Dermis microvascular lymphatic vessel endothelial cell (primary cell): ENCODE measurements around the gene ERMP1. TPM values are rescaled to one million over a fixed set of nuclear protein-coding genes. Genes with fewer than 3 reads are reported as not detected.
"Not testable (repeated sequence)": the region's sequence is repeated elsewhere in the genome, so short reads cannot be mapped to it uniquely, and the experiment has no call there.

ENCODE experiments used
- DNase-seq, 2 donors: peaks; one replicate each; pipeline versions ENCODE4 v3.0.0 to v3.0.0-alpha.2; 2010; ENCODE audit warnings: low read depth in 2 of 2
- total RNA-seq: library from RNA; depleted of rRNA; stranded (reverse); fragments of >200 nt; gene quantifications from 2 replicates; pipeline ENCODE4 v1.2.1, GENCODE V29; 2014

ERMP1 gene, protein sequence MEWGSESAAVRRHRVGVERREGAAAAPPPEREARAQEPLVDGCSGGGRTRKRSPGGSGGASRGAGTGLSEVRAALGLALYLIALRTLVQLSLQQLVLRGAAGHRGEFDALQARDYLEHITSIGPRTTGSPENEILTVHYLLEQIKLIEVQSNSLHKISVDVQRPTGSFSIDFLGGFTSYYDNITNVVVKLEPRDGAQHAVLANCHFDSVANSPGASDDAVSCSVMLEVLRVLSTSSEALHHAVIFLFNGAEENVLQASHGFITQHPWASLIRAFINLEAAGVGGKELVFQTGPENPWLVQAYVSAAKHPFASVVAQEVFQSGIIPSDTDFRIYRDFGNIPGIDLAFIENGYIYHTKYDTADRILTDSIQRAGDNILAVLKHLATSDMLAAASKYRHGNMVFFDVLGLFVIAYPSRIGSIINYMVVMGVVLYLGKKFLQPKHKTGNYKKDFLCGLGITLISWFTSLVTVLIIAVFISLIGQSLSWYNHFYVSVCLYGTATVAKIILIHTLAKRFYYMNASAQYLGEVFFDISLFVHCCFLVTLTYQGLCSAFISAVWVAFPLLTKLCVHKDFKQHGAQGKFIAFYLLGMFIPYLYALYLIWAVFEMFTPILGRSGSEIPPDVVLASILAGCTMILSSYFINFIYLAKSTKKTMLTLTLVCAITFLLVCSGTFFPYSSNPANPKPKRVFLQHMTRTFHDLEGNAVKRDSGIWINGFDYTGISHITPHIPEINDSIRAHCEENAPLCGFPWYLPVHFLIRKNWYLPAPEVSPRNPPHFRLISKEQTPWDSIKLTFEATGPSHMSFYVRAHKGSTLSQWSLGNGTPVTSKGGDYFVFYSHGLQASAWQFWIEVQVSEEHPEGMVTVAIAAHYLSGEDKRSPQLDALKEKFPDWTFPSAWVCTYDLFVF
- 16.6 and 18.0 TPM in 2 replicates for total RNA-seq

DNA sequence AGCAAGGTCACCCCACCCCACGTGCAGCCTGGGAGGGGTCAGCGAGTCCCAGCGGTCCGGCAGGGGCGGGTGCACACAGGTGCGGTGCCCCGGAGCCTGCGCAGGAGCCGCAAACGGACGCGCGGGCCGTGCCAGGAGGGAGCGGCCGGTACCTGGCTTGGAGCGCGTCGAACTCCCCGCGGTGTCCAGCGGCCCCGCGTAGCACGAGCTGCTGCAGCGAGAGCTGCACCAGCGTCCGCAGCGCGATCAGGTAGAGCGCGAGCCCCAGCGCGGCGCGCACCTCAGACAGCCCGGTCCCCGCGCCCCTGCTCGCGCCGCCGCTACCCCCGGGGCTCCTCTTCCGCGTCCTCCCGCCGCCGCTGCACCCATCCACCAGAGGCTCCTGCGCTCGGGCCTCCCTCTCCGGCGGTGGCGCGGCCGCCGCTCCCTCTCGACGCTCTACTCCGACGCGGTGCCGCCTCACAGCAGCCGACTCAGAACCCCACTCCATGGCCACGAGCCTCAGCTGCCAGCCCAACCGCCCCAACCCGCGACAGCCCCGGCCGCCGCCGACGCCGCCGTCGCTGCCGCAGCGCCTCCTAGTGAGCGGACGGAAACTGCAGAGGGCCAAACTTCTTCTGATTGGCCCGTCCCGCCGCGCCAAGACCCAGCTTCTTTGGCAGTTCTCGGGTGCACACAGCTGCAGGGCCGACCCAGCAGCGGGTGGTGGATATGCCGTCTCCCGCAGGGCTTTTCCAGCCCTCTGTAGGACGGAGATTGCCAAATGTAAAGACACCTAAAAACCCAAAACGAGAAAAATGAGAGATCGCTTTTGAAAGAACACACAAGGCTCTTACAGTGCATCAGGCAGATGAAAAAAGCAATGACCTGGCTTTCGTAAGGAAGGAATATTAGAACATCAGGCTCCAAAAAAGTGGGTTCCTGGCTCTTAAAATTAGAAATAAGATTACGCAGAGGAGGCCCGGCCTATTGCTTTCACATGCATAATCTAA lies at the start of gene ERMP1:
Gene ERMP1, minus strand, starts transcription at position 580 of the 992 bp plus-strand sequence. Its CDS starts 90 bp downstream, at position 490.
- DNase-seq, result peak; percentile 57 to 86

DNA sequence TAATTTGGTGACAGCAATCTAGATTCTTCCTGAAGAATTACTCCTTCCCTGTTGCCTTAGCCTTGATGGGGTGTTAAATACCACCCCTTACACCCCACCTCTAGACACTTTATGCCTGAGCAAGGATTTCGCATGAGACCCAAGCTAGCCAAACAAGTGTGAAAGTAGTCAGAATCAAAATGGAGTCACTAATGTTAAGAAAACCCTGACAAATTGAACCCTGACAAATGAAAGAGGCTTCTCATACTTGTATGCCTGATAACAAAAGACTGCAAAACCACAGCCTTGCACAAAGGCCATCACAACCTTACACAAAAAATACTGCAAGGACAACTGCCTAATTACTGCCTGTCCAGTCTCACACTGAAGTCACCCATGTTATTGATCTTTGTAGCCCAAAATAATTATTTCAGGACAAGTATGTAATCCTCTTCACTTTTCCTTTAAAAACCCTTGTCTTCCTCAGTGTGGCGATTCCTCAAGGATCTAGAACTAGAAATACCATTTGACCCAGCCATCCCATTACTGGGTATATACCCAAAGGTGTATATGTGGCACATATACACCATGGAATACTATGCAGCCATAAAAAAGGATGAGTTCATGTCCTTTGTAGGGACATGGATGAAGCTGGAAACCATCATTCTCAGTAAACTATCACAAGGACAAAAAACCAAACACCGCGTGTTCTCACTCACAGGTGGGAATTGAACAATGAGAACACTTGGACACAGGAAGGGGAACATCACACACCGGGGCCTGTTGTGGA lies 49.5 kb upstream of the ERMP1 start:
- DNase-seq, result not testable (repeated sequence)

DNA sequence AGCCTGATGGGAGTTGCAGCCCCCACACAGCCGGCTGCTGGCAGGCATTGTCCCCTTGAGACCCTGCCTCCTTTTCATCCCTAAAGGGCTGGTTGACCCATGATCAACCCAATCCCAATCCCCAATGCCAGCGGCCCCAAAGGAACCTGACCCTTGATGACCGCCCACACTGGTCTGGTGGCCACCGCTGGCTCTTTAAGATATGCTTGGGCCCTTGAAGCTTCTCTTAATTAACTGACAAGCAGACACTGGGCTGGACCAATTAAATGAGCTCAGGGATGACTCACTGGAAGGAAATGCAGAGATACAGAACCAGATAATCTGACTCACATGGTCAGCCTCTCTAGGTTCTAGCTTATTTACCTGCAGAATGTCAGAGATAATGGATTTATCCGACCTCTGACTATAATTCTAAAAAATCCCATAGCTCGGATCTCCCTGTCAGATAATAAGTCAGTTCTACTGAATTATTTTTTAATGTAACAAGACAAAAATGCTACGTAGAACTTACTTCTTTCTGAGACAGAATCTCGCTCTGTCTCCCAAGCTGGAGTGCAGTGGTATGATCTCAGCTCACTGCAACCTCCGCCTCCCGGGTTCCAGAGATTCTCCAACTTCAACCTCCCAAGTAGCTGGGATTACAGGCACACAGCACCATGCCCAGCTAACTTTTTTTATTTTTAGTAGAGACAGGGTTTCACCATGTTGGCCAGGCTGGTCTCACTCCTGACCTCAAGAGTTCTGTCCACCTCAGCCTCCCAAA lies 46.7 kb upstream of the ERMP1 start:
- DNase-seq, result peak in 1 of 2 donors; percentile 56

DNA sequence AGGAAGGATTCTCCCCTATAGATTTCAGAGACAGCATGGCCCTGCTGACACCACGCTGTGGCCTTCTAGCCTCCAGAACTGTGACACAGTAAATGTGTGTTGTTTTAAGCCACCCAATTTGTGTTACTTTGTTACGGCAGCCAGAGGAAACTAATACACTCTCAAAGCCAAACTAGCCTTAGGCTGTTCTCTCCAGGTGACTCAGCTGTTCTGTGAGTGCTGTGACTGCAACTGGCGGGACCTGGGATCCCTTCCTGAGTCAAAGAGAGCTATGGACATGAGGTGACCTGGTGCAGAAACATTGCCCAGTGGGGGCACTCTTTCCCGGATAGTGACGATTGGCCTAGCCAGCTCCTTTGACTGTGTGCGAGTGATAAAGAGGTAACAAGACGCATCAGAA lies 43.8 kb upstream of the ERMP1 start:
- DNase-seq, result no peak

DNA sequence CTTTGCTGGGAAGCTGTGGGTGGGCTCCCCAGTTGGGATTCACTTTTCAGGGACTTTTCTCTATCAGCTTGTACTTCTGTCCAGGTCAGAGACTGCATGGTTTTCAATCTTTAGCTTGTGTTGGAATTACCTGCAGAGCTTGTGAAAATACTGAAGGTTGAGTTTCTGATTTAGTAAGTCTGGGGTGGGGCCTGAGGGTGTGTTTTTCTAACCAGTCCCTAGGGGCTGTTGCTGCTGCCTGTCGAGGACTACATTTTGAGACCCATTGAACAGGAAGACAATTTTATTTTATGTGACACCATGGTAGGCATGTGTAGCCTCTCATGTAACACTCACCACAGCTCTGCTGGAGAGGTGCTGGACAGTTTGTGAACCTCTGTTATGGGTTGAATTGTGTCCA lies 43.1 kb upstream of the ERMP1 start:
- DNase-seq, result no peak

DNA sequence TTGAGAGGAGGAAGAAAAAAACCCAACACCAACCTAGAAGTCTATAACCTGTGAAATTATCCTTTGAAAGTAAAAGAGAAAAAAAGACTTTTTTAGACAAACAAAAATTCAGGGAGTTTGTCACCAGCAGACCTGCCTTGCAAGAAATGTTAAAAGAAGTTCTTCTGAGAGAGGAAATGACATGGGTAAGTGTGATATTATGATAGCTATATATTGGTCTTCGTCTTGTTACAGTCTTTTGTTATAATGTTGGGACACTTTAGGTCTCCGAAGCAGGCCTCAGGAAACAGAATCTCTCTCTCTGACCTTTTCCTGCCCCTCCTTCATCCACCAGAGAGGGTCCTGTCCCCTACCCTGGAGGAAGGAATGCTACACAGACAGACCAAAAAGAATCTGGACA lies 41.1 kb upstream of the ERMP1 start:
- DNase-seq, result no peak

DNA sequence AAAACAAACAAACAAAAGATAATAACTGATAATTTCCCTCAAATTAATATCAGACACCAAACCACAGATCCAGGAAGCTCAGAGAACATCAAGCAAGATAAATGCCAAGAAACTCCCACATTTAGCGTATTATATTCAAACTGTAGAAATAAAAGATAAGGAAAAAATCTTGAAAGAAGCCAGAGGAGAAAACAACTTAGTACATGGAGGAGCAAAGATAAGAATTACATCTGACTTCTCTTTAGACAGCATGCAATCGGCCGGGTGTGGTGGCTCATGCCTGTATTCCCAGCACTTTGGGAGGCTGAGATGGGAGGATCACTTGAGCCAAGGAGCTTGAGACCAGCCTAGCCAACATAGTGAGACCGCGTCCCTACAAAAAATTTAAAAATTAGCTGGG lies 40.5 kb upstream of the ERMP1 start:
- DNase-seq, result no peak

DNA sequence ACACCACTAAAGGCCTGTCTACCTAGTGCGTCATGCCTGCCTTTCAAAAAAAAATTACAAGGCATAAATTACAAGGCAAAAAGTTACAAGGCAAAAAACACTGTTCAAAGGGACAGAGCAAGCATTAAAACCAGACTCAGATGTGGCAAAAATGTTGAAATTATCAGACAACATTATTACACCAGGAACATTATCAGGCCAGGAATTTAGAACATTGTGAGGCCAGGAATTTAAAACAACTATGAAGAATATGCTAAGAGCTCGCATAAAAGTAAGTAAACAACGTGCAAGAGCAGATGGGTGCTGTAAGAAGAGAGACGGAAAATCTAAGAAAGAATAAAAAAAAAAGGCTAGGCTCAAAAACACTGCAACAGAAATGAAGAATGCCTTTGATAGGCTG lies 39.6 kb upstream of the ERMP1 start:
- no peak for DNase-seq

DNA sequence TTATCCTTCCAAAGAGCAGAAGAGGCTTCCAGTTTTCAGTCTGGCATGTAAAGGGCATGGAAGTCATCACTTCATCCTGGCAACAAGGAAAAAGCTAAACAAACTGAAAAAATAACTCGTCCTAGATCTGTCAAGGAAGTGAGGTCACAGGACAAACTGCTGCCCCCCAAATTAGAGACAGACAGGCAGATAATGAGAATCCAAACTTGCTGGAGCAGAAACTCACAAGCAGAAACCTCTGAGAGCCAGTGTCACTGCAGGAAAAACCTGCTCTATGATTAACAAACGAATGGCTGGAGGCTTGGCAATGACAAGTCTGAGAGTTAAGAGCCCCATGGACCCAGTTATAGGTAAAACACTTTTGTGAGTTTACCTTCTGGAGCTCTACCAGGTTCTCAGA lies 38.9 kb upstream of the ERMP1 start:
- peak; percentile 32 to 55 for DNase-seq

DNA sequence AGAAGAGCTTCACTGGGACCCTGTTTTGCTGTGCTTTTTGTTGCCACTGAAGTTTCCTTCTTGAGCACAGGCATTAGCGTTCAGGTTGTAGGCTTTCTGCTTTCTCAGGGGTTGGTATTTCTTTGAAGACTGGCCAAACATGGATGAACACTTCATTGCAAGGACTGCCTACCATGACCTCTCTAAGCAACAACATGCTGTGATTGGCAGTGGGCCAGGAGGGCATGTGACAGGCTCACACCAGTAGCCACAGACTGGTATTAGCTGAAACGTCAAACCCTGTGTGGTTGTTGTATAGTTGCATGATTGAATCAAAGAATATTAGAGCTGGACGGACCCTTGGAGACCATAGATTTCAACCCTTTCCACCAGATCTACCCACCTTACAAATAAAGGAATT lies 37.8 kb upstream of the ERMP1 start:
- DNase-seq, result peak; percentile 16 to 77

DNA sequence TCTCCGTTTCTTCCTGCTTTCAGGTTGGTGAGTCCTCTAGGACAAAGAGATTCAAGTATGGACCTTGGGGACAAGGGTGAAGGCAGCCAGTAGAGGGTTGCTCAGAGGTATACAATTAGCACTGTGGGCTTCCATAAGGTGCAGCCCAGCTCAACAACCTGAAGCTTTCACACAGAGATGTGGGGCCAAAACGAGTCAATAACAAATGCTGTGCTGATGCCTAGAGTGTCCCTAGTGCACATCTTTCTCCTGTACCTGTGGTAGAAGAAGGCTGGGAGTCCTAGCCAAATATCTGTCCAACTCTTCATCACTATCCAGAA lies 37.1 kb upstream of the ERMP1 start:
- no peak for DNase-seq

DNA sequence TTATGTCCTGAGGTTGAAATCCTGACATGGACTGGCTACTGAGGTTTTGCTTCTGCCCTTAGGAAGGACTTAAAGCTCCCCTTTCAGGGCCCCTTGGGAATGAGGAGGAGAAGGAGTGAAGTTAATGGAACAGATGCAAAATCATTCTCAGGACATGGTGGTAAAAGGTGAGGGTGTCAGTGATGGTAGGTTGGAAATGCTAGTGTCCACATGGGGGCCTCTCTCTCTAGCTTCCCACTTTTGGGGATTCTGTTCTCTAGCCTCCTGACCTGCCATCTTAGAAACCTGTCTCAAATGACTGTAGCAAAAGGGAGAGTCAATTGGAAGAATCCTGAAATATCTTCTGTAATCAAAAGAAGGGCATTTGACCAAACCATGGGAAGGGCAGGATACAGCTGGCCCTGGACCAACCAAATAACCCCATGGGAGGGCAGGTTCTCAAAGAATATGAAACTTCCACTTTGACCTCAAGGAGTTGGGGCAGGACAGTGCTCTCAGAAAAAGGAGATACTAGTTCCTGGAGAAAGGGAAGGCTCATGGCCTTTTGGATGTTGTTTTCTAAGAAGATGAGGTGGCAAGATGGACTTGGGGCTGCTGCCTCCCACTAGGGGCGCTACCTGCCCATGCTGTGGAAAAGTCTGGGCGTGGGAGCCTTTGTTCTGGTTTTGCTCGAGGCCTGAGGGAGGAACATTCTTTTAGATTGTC lies 36.5 kb upstream of the ERMP1 start:
- DNase-seq, result no peak

DNA sequence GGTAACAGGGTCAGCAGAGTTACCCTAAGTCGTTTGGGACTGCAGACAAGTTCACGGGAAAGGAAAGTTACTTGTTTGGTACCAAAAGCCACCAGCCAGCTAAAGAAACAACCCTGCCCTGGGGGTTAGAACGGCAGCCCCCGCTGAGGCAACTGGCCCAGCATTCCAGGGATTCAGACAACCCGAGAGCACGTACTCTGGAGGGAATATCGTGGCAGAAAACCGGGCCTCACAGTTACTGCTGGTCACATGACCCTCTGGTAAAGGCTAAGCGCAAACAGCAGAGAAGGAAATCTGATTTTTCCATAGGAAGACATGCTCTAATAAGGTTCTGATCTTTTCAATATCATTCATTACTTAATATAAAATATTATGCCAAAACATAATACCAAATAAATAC lies 35.3 kb upstream of the ERMP1 start:
- no peak for DNase-seq

DNA sequence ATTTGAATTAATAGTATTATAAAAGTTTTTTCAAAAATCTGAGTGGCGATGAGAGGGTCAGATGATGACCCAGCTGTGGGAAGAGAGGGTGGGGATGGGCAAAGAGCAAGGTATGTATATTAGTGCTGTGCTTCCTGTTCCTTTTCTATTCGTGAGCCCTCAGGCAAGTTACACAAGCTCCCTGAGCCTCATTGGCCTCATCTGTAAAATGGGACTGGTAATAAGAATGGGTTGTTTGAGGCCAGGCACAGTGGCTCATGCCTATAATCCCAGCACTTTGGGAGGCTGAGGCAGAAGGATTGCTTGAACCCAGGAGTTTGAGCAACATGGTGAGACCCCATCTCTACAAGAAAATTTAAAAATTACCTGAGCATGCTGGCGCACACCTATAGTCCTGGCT lies 33.8 kb upstream of the ERMP1 start:
- no peak for DNase-seq

DNA sequence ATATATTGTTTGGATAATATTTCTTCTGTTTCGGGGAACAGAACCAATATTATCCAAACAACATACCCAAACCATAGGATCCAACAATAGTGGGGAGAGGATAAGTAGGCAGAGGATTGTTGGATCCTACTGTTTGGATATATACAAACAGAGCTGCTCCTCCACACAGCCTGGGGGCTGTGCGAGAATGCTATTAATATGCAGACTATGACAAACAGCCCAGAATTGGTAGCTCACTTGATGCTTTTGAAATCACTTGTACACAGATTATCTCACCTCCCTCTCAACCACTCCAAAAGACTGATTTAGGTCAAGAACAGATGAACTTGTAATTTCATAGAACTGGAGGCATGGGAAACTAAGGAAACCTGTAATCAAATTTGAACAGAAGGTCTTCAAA lies 33.4 kb upstream of the ERMP1 start:
- no peak for DNase-seq

DNA sequence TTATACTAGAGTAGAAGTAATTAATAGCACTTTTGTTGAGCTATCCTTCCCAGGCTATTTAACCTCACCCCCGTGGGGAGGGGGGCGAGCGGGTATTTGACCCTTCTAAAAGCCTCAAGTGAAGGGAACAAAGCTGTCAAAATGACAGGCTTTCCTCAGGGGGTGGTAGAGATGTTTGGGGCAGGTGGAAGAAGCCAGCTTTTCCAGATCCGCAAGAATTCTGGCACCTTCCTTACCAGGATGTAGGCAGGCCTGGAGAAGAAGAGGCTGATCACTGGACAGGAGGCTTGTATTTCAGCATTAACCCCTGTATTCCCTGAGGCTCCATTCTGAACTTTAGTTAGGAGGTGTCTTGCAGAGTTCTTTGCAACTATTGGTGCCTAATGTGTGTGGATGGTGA lies 31.5 kb upstream of the ERMP1 start:
- no peak for DNase-seq

DNA sequence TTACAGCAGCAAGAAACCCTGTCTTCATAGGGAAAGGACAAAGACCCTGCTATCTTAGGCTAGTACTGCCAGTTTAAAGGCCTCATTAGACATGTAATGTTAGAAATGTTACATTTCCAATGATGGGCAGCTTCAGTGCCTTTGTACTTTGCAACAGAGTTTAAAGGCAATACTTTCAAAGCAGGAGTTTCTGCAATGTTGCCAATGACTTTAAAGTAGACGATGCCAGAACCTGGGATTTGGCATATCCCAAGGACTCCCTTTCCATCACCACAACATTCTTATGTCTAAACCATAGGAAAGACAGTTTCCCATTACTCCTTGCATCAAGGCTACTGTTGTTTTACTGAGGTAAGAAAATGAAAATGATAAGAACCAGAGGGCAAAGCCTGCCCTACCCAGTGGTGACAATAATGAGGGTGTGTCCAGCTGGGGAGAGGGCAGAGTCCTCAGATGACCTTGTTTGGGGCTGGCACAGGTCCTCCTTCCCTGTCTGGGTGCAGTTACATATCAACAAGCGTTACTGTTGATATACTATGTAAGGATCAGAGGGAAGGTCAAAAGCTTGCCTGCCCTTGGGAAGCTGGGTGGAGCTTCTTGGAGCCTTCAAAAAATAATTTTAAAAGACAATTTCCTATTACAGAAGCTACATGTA lies 30.3 kb upstream of the ERMP1 start:
- DNase-seq, result no peak

DNA sequence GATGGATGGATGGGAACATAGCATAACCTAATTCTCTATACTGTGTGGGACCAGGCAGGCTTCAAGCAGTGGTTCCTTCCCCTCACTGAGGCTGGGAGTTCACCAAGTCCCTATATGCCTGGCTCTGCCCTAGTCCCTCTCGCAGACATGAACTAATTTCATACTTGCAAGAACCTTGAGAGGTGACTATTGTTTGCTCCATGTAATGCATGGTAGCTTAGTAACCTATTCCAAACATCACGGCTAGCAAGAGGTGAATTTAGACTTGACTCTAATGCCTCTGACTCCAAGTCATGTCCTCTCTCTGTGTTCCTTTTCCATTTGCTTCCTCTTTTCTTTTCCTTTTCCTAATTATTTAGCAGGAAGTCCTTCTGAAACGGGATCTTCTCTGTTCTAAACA lies 25.9 kb upstream of the ERMP1 start:
- DNase-seq, result no peak

DNA sequence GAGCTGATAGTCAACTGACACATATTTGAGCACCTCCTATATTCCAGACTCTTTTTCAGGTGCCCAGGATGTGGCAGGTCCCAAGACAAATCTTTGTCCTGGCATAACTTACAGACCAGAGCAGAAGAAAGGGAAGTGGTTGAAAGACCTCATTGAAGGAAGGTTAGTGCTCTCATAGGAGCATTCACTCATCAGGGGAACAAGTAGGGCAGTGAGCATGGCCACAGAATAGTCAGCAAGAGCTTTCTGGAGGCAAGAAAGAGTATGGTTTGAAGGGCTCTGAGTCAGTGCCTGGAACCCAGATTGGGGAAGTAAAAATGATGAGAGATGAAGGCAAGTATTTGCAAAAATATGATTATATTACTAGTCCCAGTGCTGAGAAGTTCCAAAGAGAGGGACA lies 25.0 kb upstream of the ERMP1 start:
- DNase-seq, result no peak
